MCF 10A (cell line): ENCODE measurements around the gene SLC44A3. TPM values are rescaled to one million over a fixed set of nuclear protein-coding genes. Genes with fewer than 3 reads are reported as not detected.

Source experiments
- BruUV-seq: library from RNA; stranded (reverse); fragments of 400-500 nt; replicated peaks from 2 replicates; lab custom pipeline; 2021; lab: Mats Ljungman, UMichigan
- CTCF ChIA-PET: fragments of 300-600 bp; sonication (Branson Sonifier 250); formaldehyde crosslinking; extraction: SDS; loops from one replicate; lab custom pipeline; 2021; ENCODE audit warnings: antibody characterized with exemption, inconsistent platforms; lab: Yijun Ruan, JAX
- POLR2A ChIA-PET: fragments of 300-600, 350-650 bp; sonication (Branson Sonifier 250); formaldehyde crosslinking; extraction: SDS; loops from one replicate; lab custom pipeline; 2020; ENCODE audit warnings: antibody characterized with exemption, inconsistent platforms; lab: Yijun Ruan, JAX
- DNase-seq: peaks from one replicate; pipeline ENCODE4 v3.0.0-alpha.2; 2018; ENCODE audit not compliant: unreplicated experiment
- H3K27ac Mint-ChIP-seq: one replicate; pipeline ENCODE4 v1.8.0; 2022; ENCODE audit warnings: mild to moderate bottlenecking, low read depth, mixed read lengths; ENCODE audit not compliant: unreplicated experiment
- H3K27me3 Mint-ChIP-seq: one replicate; pipeline ENCODE4 v1.8.0; 2022; ENCODE audit warnings: mixed read lengths; ENCODE audit not compliant: insufficient read depth, unreplicated experiment
- H3K36me3 Mint-ChIP-seq: one replicate; pipeline ENCODE4 v1.8.0; 2022; ENCODE audit warnings: mild to moderate bottlenecking, moderate library complexity, mixed read lengths; ENCODE audit not compliant: insufficient read depth, unreplicated experiment
- H3K4me1 Mint-ChIP-seq: one replicate; pipeline ENCODE4 v1.8.0; 2022; ENCODE audit warnings: mixed read lengths; ENCODE audit not compliant: insufficient read depth, unreplicated experiment
- H3K4me3 Mint-ChIP-seq: one replicate; pipeline ENCODE4 v1.8.0; 2022; ENCODE audit warnings: mild to moderate bottlenecking, moderate library complexity, mixed read lengths; ENCODE audit not compliant: unreplicated experiment
- H3K9me3 Mint-ChIP-seq: one replicate; pipeline ENCODE4 v1.8.0; 2022; ENCODE audit warnings: mixed read lengths; ENCODE audit not compliant: unreplicated experiment
- CTCF ChIP-seq: fragments of 200-600 bp; IDR thresholded peaks from one replicate; pipeline ENCODE4 v1.8.0; 2022; ENCODE audit warnings: antibody characterized with exemption, mild to moderate bottlenecking; ENCODE audit not compliant: unreplicated experiment
- intact Hi-C: fragments of 100-400 bp; cut with micrococcal nuclease; formaldehyde crosslinking; loops from 2 replicates; pipeline ENCODE4 v1.14.1; 2022
- total RNA-seq: library from RNA; stranded (reverse); gene quantifications from 2 replicates; pipeline ENCODE4 v1.2.3, GENCODE V29; 2022

SLC44A3 gene
- total RNA-seq, 1 experiment from 2014 or later: 2.8 TPM

DNA sequence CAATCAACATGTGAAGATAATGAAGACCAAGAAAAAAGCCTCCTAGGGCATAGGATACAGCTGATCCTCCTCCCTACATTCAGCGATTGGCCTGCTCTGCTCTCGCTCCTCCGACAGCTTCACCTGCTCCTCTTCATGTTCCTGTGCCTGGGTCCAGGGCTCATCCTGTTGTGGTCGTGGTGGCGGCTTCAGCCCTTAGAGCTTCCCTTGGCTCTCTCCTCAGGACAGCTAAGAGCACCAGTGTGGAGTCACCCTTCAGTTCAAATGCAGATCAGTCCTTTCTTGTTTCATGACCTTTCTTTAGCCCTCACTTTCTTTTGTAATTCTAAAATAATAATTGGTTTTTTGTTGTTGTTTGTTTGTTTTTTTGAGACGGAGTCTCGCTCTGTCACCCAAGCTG lies 88.0 kb downstream of the SLC44A3 start:
- peaks cover 6% of the 10 kb centered on the region for H3K4me1 Mint-ChIP-seq
- no peak overlapping the region for H3K27ac Mint-ChIP-seq

DNA sequence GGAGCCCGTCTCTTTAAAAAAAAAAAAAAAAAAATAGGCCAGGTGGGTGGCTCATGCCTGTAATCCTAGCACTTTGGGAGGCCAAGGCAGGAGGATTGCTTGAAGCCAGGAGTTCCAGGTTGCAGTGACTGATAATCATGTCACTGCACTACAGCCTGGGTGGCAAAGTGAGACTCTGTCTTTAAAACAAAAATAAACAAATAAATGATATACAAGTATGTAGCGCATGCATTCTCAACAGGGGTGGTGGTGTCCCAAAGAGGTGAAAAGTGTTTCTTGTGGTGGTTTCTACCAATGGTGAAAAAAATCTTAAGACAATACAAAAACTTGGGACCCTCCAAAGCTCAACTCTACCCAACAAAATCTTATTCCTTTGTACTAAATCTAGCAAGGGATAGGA lies 88.8 kb downstream of the SLC44A3 start:
- Mint-ChIP-seq H3K4me3 (no peak overlapping the region), H3K36me3 (peaks cover 5% of the 10 kb centered on the region), H3K9me3 (peaks cover 7% of the 10 kb centered on the region), H3K4me1 (peaks cover 5% of the 10 kb centered on the region), H3K27me3 (no peaks in the 10 kb centered on the region), H3K27ac (no peak overlapping the region)
- intact Hi-C loops: no loop called here
- ChIA-PET CTCF (interaction anchor here (1.0 kb wide), 2 partner anchors 54 to 134 kb away, joined by 3 read pairs; no protein-coding TSS in a partner anchor), POLR2A (no interaction called here)
- DNase-seq: no peak
- no TSS peak for BruUV-seq
- TF ChIP-seq CTCF: no peak

More for the DNA sequence above, 88.0 kb downstream of the SLC44A3 start:
- Mint-ChIP-seq H3K27me3 (no peaks in the 10 kb centered on the region), H3K4me3 (no peak overlapping the region), H3K36me3 (peaks cover 5% of the 10 kb centered on the region), H3K9me3 (peaks cover 7% of the 10 kb centered on the region)
- TF ChIP-seq CTCF: no peak
- no TSS peak for BruUV-seq
- POLR2A ChIA-PET: no interaction called here
- CTCF ChIA-PET: interaction anchor here (1.0 kb wide), 1 partner anchor 54 kb away, joined by 3 read pairs; no protein-coding TSS in a partner anchor
- DNase-seq: no peak
- intact Hi-C loops: no loop called here

- H3K4me3 Mint-ChIP-seq: no peak overlapping the region
- H3K36me3 Mint-ChIP-seq: peaks cover 5% of the 10 kb centered on the region
- TF ChIP-seq CTCF: no peak
- H3K27me3 Mint-ChIP-seq: no peaks in the 10 kb centered on the region
- DNase-seq: no peak
- intact Hi-C loops: no loop called here
- no TSS peak for BruUV-seq
- H3K27ac Mint-ChIP-seq: no peak overlapping the region
- H3K9me3 Mint-ChIP-seq: peaks cover 7% of the 10 kb centered on the region
- POLR2A ChIA-PET: interaction anchor here (0.6 kb wide), 1 partner anchor 15 kb away, joined by 4 read pairs; no protein-coding TSS in a partner anchor
- CTCF ChIA-PET: interaction anchor here (0.7 to 1.0 kb wide), 3 partner anchors 10 to 134 kb away, joined by 3 to 8 read pairs (median 3); no protein-coding TSS in a partner anchor
- peaks cover 5% of the 10 kb centered on the region for H3K4me1 Mint-ChIP-seq
These were observed 89.3 kb downstream of the SLC44A3 start for GRCh38 chr1:94909486-94909885.

GRCh38 chr1:94912263-94913184 lies 92.4 kb downstream of the SLC44A3 start:
- DNase-seq: no peak
- no peaks in the 10 kb centered on the region for H3K36me3 Mint-ChIP-seq
- ChIA-PET POLR2A (no interaction called here), CTCF (interaction anchor here (0.6 to 1.1 kb wide), 3 partner anchors 58 to 175 kb away, joined by 3 to 6 read pairs (median 3); no protein-coding TSS in a partner anchor)
- H3K27me3 Mint-ChIP-seq: no peaks in the 10 kb centered on the region
- H3K27ac Mint-ChIP-seq: no peak overlapping the region
- no peak for TF ChIP-seq CTCF
- BruUV-seq: no TSS peak
- peaks cover 5% of the 10 kb centered on the region for H3K4me1 Mint-ChIP-seq
- H3K4me3 Mint-ChIP-seq: no peak overlapping the region
- peaks cover 7% of the 10 kb centered on the region for H3K9me3 Mint-ChIP-seq
- intact Hi-C loops: no loop called here
